Neural cell (in vitro differentiated cells): ENCODE results near the gene CFAP65.

Experiments used
- CTCF ChIP-seq: fragments of 450-650 bp; IDR thresholded peaks from 2 replicates; pipeline ENCODE4 v1.5.1; 2014; ENCODE audit warnings: antibody characterized with exemption, mild to moderate bottlenecking, moderate library complexity; ENCODE audit not compliant: poor library complexity, severe bottlenecking
- RAD21 ChIP-seq: fragments of 450-650 bp; conservative IDR thresholded peaks from 2 replicates; pipeline ENCODE4 v1.6.1; 2014; ENCODE audit warnings: antibody characterized with exemption, mild to moderate bottlenecking, moderate library complexity

GRCh38 chr2:219087361-219087760, 46.0 kb upstream of the CFAP65 start:
- TF ChIP-seq RAD21 (no peak), CTCF (no peak)
